Suprapubic skin (tissue), 4 donors: ENCODE measurements around the gene PRH2.

Experiments used
- CTCF ChIP-seq, 2 donors: fragments of 200-600 bp in 1 of 2; fragments of 450-650 bp in 1 of 2; sonication (generic) in 1 of 2; IDR thresholded peaks; one replicate each; pipeline ENCODE4 v1.5.1; 2016 to 2019; ENCODE audit warnings: antibody characterized with exemption in 2 of 2, mild to moderate bottlenecking in 1 of 2, moderate library complexity in 1 of 2
- EP300 ChIP-seq: sonication (generic); formaldehyde crosslinking; IDR thresholded peaks from one replicate; pipeline ENCODE4 v1.6.1; 2017; ENCODE audit warnings: antibody characterized with exemption
- POLR2A ChIP-seq, 2 donors: fragments of 450-650 bp; IDR thresholded peaks; one replicate each; pipeline ENCODE4 v1.6.1; 2017; ENCODE audit warnings: antibody characterized with exemption in 2 of 2, mild to moderate bottlenecking in 2 of 2, moderate library complexity in 2 of 2
- POLR2AphosphoS5 ChIP-seq, 3 donors: sonication (generic); formaldehyde crosslinking; IDR thresholded peaks; one replicate each; pipeline ENCODE4 v1.6.1; 2017; ENCODE audit warnings: antibody characterized with exemption in 3 of 3

DNA sequence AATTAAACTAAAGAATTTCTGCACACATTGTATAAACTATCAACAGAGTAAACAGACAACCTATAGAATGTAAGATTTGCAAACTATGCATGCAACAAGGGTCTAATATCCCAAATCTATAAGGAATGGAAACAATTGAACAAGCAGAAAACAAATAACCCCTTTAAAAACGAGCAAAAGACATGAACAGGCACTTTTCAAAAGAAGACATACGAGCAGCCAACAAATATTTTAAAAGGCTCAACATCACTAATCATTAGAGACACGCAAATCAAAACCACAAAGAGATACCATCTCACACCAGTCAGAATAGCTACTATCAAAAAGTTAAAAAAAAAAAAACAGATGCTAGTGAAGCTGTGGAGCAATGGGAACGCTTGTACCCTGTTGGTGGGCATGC, 24.4 kb upstream of the PRH2 start:
- TF ChIP-seq CTCF (IDR thresholded peaks at IDR 0.05) (no peak), POLR2A (IDR thresholded peaks at IDR 0.05) (no peak), POLR2AphosphoS5 (IDR thresholded peaks at IDR 0.05) (no peak), EP300 (no peak)
